Measurements from ENCODE around the gene ZNF678. TPM values are rescaled to one million over a fixed set of nuclear protein-coding genes. Genes with fewer than 3 reads are reported as not detected.

ZNF678 gene
- total RNA-seq, 2 experiments from 2014 or later = 2.8 to 2.9 TPM

- no peak overlapping the region for H3K27ac ChIP-seq (ENCODE audit: low read depth in 1 of 2, low read length in 2 of 2)
Observed at GRCh38 chr1:227718932-227719331, 155.6 kb downstream of the ZNF678 start.

GRCh38 chr1:227723474-227723873, 160.1 kb downstream of the ZNF678 start:
- Mint-ChIP-seq H3K9me3 (peaks cover 21% of the 10 kb centered on the region), H3K27me3 (peaks cover 5% of the 10 kb centered on the region), H3K36me3 (ENCODE audit: low read depth) (peaks cover 28% of the 10 kb centered on the region), H3K27ac (no peak overlapping the region), H3K4me3 (no peak overlapping the region), H3K4me1 (ENCODE audit: low read depth) (peaks cover 6% of the 10 kb centered on the region)
- Histone ChIP-seq H3K4me3 (ENCODE audit: low read length) (no peak overlapping the region), H3K27me3 (ENCODE audit: control insufficient read depth in 1 of 2, insufficient read depth in 2 of 2, low read length in 2 of 2) (no peaks in the 10 kb centered on the region), H3K9me3 (ENCODE audit: control insufficient read depth in 1 of 2, insufficient read depth in 1 of 2, low read length in 2 of 2) (peaks cover 23 to 38% of the 10 kb centered on the region in 2 experiments), H3K36me3 (ENCODE audit: insufficient read depth, low read length) (no peaks in the 10 kb centered on the region), H3K27ac (ENCODE audit: low read depth in 1 of 2, low read length in 2 of 2) (no peak overlapping the region), H3K4me1 (ENCODE audit: insufficient read depth, low read length) (peaks cover 9% of the 10 kb centered on the region)
- TF ChIP-seq CTCF (IDR thresholded peaks at IDR 0.05) = no peak
- ATAC-seq (ENCODE audit: poor library complexity) = no peak
- ChIA-PET POLR2A (interaction anchor here (0.7 kb wide), 1 partner anchor 1619 kb away, joined by 3 read pairs; the partner anchor contains the start of gene CCSAP), CTCF (no interaction called here)
- no peak for DNase-seq
- intact Hi-C loops (cut with DNase I, micrococcal nuclease) = no loop called here

More at GRCh38 chr1:227718932-227719331, 155.6 kb downstream of the ZNF678 start:
- ChIA-PET POLR2A (no interaction called here), CTCF (no interaction called here)
- peaks cover 28 to 38% of the 10 kb centered on the region in 2 experiments for H3K9me3 ChIP-seq (ENCODE audit: control insufficient read depth in 1 of 2, insufficient read depth in 1 of 2, low read length in 2 of 2)
- no peaks in the 10 kb centered on the region for H3K27me3 Mint-ChIP-seq
- intact Hi-C loops (cut with DNase I, micrococcal nuclease) = no loop called here
- no peak overlapping the region for H3K27ac Mint-ChIP-seq
- no peak overlapping the region for H3K4me3 ChIP-seq (ENCODE audit: low read length)
- H3K4me1 Mint-ChIP-seq (ENCODE audit: low read depth) = no peaks in the 10 kb centered on the region
- no peaks in the 10 kb centered on the region for H3K36me3 ChIP-seq (ENCODE audit: insufficient read depth, low read length)
- no peak overlapping the region for H3K4me3 Mint-ChIP-seq
- no peaks in the 10 kb centered on the region for H3K27me3 ChIP-seq (ENCODE audit: control insufficient read depth in 1 of 2, insufficient read depth in 2 of 2, low read length in 2 of 2)
- H3K36me3 Mint-ChIP-seq (ENCODE audit: low read depth) = peaks cover 40% of the 10 kb centered on the region
- ATAC-seq (ENCODE audit: poor library complexity) = no peak
- H3K9me3 Mint-ChIP-seq = peaks cover 34% of the 10 kb centered on the region
- H3K4me1 ChIP-seq (ENCODE audit: insufficient read depth, low read length) = no peaks in the 10 kb centered on the region
- TF ChIP-seq CTCF (IDR thresholded peaks at IDR 0.05) = no peak
- DNase-seq = no peak

- intact Hi-C loops (cut with DNase I, micrococcal nuclease) = loop anchor here in 1 of 2 experiments (5.0 kb wide), 1 partner anchor 552 kb away; no protein-coding TSS in a partner anchor
- H3K27me3 ChIP-seq (ENCODE audit: control insufficient read depth in 1 of 2, insufficient read depth in 2 of 2, low read length in 2 of 2) = no peaks in the 10 kb centered on the region
Observed at GRCh38 chr1:227725046-227725445, 161.7 kb downstream of the ZNF678 start.

More at GRCh38 chr1:227725046-227725445, 161.7 kb downstream of the ZNF678 start:
- Histone ChIP-seq H3K4me3 (ENCODE audit: low read length) (no peak overlapping the region), H3K4me1 (ENCODE audit: insufficient read depth, low read length) (peaks cover 24% of the 10 kb centered on the region), H3K9me3 (ENCODE audit: control insufficient read depth in 1 of 2, insufficient read depth in 1 of 2, low read length in 2 of 2) (peaks cover 12 to 25% of the 10 kb centered on the region in 2 experiments), H3K27ac (ENCODE audit: low read depth in 1 of 2, low read length in 2 of 2) (no peak overlapping the region), H3K36me3 (ENCODE audit: insufficient read depth, low read length) (no peaks in the 10 kb centered on the region)
- peaks cover 11% of the 10 kb centered on the region for H3K9me3 Mint-ChIP-seq
- H3K36me3 Mint-ChIP-seq (ENCODE audit: low read depth) = peaks cover 18% of the 10 kb centered on the region
- TF ChIP-seq CTCF (IDR thresholded peaks at IDR 0.05) = no peak
- peaks cover 5% of the 10 kb centered on the region for H3K27me3 Mint-ChIP-seq
- ChIA-PET POLR2A (no interaction called here), CTCF (no interaction called here)
- no peak for DNase-seq
- H3K27ac Mint-ChIP-seq = no peak overlapping the region
- peaks cover 21% of the 10 kb centered on the region for H3K4me1 Mint-ChIP-seq (ENCODE audit: low read depth)
- H3K4me3 Mint-ChIP-seq = no peak overlapping the region
- no peak for ATAC-seq (ENCODE audit: poor library complexity)
